Measurements from ENCODE around the gene WDR77. TPM values are rescaled to one million over a fixed set of nuclear protein-coding genes. Genes with fewer than 3 reads are reported as not detected.

The WDR77 gene
- total and polyA plus RNA-seq, 2 of the 13 experiments (the other 11 are each of a cell fraction or from before 2014, with no cell fraction given) = 90.6 to 108 TPM

DNA sequence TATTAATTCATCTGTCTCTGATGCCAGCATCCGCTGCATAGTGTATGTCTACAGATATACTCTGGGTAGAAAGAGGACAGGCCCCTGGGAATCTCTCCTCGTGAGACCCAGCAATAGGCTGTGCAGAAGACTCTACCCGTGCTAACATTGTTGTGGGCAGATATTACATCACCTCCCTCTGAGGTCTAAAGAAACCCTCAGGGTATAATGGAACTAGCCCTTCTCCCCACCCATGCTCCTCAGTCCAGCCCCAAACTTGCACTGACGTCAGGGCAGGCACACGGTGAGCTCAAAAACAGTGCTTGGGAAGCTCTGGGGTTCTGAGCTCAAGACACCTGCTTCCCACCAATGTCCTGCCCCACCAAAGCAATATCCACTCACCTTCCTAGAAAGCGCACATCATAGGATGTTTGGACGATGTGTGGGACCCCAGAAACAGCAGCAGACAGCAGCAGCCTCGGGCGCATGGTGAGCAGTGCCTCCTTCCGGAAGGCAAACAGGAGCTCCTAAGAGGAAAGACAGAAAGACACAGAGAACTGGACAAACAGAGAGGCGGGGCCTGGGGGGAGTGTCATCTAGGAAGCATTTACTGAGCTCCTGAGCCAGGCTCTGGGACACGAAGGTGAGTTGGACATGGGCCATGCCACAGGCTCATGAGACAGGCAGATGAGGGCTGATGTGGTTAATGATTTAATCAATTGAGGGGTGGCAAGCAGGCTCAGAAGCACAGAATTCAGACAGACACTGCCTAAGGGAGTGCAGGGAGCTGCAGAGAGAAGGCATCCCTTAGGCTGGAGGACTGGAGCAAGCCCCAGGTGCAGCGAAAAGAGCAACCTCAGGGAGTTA, 26.3 kb downstream of the WDR77 start (continued):
- TF ChIP-seq ZNF746 (CRISPR knock-in tag; IDR thresholded peaks at IDR 0.05) (no peak), ZIK1 (CRISPR knock-in tag; IDR thresholded peaks at IDR 0.05; ENCODE audit: borderline replicate concordance, low read depth) (no peak), ZNF33A (CRISPR knock-in tag; IDR thresholded peaks at IDR 0.05; ENCODE audit: borderline replicate concordance) (no peak), ZBTB14 (CRISPR knock-in tag; IDR thresholded peaks at IDR 0.05) (no peak), ZC3H13 (CRISPR knock-in tag; IDR thresholded peaks at IDR 0.05) (peak; percentile 39; the same call in 1 of the 2 replicates), HOXA5 (CRISPR knock-in tag; IDR thresholded peaks at IDR 0.05) (no peak), TBX3 (IDR thresholded peaks at IDR 0.05; ENCODE audit: borderline replicate concordance) (no peak), FOXJ3 (CRISPR knock-in tag; IDR thresholded peaks at IDR 0.05; ENCODE audit: borderline replicate concordance) (no peak), ATF5 (CRISPR knock-in tag; IDR thresholded peaks at IDR 0.05; ENCODE audit: low read depth) (no peak), HDAC2 (CRISPR knock-in tag; IDR thresholded peaks at IDR 0.05) (peak; percentile 31; the same call in 1 of the 2 replicates), KMT2B (CRISPR knock-in tag; IDR thresholded peaks at IDR 0.05) (no peak), ZBTB26 (CRISPR knock-in tag; IDR thresholded peaks at IDR 0.05; ENCODE audit: borderline replicate concordance) (peak; percentile 49; the same call in 1 of the 2 replicates), MEF2D (CRISPR knock-in tag; IDR thresholded peaks at IDR 0.05) (peak; percentile 74), IKZF1 (IDR thresholded peaks at IDR 0.05) (no peak), POGZ (CRISPR knock-in tag; IDR thresholded peaks at IDR 0.05) (peak; percentile 49; the same call in 1 of the 2 replicates), RFXANK (CRISPR knock-in tag; IDR thresholded peaks at IDR 0.05) (no peak), ATM (IDR thresholded peaks at IDR 0.05; ENCODE audit: borderline replicate concordance) (no peak), FOXA3 (CRISPR knock-in tag; IDR thresholded peaks at IDR 0.05) (peak; percentile 50), MTF2 (CRISPR knock-in tag; IDR thresholded peaks at IDR 0.05; ENCODE audit: borderline replicate concordance) (no peak), KDM5B (CRISPR knock-in tag; IDR thresholded peaks at IDR 0.05; ENCODE audit: borderline replicate concordance) (peak; percentile 24; the same call in 1 of the 2 replicates), REXO4 (CRISPR knock-in tag; IDR thresholded peaks at IDR 0.05; ENCODE audit: borderline replicate concordance) (no peak), NONO (IDR thresholded peaks at IDR 0.05) (no peak), NONO (CRISPR knock-in tag; conservative IDR thresholded peaks at IDR 0.05) (no peak)
- TF ChIP-seq, protein P1, sequence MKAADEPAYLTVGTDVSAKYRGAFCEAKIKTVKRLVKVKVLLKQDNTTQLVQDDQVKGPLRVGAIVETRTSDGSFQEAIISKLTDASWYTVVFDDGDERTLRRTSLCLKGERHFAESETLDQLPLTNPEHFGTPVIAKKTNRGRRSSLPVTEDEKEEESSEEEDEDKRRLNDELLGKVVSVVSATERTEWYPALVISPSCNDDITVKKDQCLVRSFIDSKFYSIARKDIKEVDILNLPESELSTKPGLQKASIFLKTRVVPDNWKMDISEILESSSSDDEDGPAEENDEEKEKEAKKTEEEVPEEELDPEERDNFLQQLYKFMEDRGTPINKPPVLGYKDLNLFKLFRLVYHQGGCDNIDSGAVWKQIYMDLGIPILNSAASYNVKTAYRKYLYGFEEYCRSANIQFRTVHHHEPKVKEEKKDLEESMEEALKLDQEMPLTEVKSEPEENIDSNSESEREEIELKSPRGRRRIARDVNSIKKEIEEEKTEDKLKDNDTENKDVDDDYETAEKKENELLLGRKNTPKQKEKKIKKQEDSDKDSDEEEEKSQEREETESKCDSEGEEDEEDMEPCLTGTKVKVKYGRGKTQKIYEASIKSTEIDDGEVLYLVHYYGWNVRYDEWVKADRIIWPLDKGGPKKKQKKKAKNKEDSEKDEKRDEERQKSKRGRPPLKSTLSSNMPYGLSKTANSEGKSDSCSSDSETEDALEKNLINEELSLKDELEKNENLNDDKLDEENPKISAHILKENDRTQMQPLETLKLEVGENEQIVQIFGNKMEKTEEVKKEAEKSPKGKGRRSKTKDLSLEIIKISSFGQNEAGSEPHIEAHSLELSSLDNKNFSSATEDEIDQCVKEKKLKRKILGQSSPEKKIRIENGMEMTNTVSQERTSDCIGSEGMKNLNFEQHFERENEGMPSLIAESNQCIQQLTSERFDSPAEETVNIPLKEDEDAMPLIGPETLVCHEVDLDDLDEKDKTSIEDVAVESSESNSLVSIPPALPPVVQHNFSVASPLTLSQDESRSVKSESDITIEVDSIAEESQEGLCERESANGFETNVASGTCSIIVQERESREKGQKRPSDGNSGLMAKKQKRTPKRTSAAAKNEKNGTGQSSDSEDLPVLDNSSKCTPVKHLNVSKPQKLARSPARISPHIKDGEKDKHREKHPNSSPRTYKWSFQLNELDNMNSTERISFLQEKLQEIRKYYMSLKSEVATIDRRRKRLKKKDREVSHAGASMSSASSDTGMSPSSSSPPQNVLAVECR (CRISPR knock-in tag; IDR thresholded peaks at IDR 0.05; ENCODE audit: borderline replicate concordance) = peak; percentile 50; the same call in 1 of the 2 replicates

Data from HepG2 (cell line).